Astrocyte (in vitro differentiated cells and primary cell): Measurements from ENCODE around the gene APLP2. TPM values are rescaled to one million over a fixed set of nuclear protein-coding genes. Genes with fewer than 3 reads are reported as not detected.

Experiments used
- DNase-seq: peaks from one replicate; pipeline ENCODE4 v3.0.0-alpha.2; 2010; ENCODE audit warnings: low read depth
- FAIRE-seq: peaks from 2 replicates; lab custom pipeline; 2011; peaks lifted over from hg19 to GRCh38; lab: Jason Lieb, UNC
- H2AFZ ChIP-seq: 2 replicates; pipeline ENCODE4 v1.6.0; 2012; ENCODE audit warnings: low read depth, low read length, inconsistent platforms
- H3K27ac ChIP-seq: 2 replicates; pipeline ENCODE4 v1.5.1; 2011; ENCODE audit warnings: low read depth, low read length, inconsistent platforms
- H3K27me3 ChIP-seq: 2 replicates; pipeline ENCODE4 v1.6.0; 2011; ENCODE audit warnings: low read length, inconsistent platforms; ENCODE audit not compliant: insufficient read depth
- H3K36me3 ChIP-seq: 2 replicates; pipeline ENCODE4 v1.5.1; 2011; ENCODE audit warnings: low read length, inconsistent platforms; ENCODE audit not compliant: insufficient read depth
- H3K4me1 ChIP-seq: 2 replicates; pipeline ENCODE4 v1.5.1; 2011; ENCODE audit warnings: low read length, inconsistent platforms; ENCODE audit not compliant: insufficient read depth
- H3K4me2 ChIP-seq: 2 replicates; pipeline ENCODE4 v1.6.0; 2012; ENCODE audit warnings: low read length, inconsistent platforms
- H3K4me3 ChIP-seq: 2 replicates; pipeline ENCODE4 v1.5.1; 2011; ENCODE audit warnings: low read depth, mild to moderate bottlenecking, low read length, inconsistent platforms; ENCODE audit not compliant: insufficient read depth
- H3K79me2 ChIP-seq: 2 replicates; pipeline ENCODE4 v1.6.0; 2012; ENCODE audit warnings: mild to moderate bottlenecking, low read length, inconsistent platforms; ENCODE audit not compliant: insufficient read depth
- H3K9ac ChIP-seq: 2 replicates; pipeline ENCODE4 v1.6.0; 2012; ENCODE audit warnings: mild to moderate bottlenecking, low read length, inconsistent platforms
- H3K9me3 ChIP-seq: 2 replicates; pipeline ENCODE4 v1.5.1; 2012; ENCODE audit warnings: low read depth, mild to moderate bottlenecking, low read length, inconsistent platforms; ENCODE audit not compliant: insufficient read depth
- H4K20me1 ChIP-seq: 2 replicates; pipeline ENCODE4 v1.6.0; 2012; ENCODE audit warnings: low read length, inconsistent platforms; ENCODE audit not compliant: insufficient read depth
- H3K27ac Mint-ChIP-seq: one replicate; pipeline ENCODE4 v1.8.0; 2021; ENCODE audit warnings: mild to moderate bottlenecking, mixed read lengths; ENCODE audit not compliant: unreplicated experiment
- H3K27me3 Mint-ChIP-seq: one replicate; pipeline ENCODE4 v1.8.0; 2021; ENCODE audit warnings: low read depth, mixed read lengths; ENCODE audit not compliant: unreplicated experiment
- H3K36me3 Mint-ChIP-seq: one replicate; pipeline ENCODE4 v1.8.0; 2021; ENCODE audit warnings: low read depth, mixed read lengths; ENCODE audit not compliant: unreplicated experiment
- H3K4me1 Mint-ChIP-seq: one replicate; pipeline ENCODE4 v1.8.0; 2021; ENCODE audit warnings: low read depth, mixed read lengths; ENCODE audit not compliant: unreplicated experiment
- H3K4me3 Mint-ChIP-seq: one replicate; pipeline ENCODE4 v1.8.0; 2021; ENCODE audit warnings: mild to moderate bottlenecking, moderate library complexity, mixed read lengths; ENCODE audit not compliant: unreplicated experiment
- H3K9me3 Mint-ChIP-seq: one replicate; pipeline ENCODE4 v1.8.0; 2021; ENCODE audit warnings: mild to moderate bottlenecking, mixed read lengths; ENCODE audit not compliant: unreplicated experiment
- EZH2 ChIP-seq: IDR thresholded peaks from 2 replicates; pipeline ENCODE4 v1.6.1; 2012; ENCODE audit warnings: mild to moderate bottlenecking, low read length, inconsistent platforms; ENCODE audit not compliant: insufficient read depth
- total RNA-seq: library from RNA; stranded (reverse); gene quantifications from 2 replicates; pipeline ENCODE4 v1.2.1, GENCODE V29; 2021
- TF ChIP-seq, protein P1 (sequence below): IDR thresholded peaks from 2 replicates; pipeline ENCODE4 v1.5.1; 2011; ENCODE audit warnings: low read depth, mild to moderate bottlenecking, inconsistent platforms, low read length, moderate library complexity; ENCODE audit not compliant: insufficient read depth

APLP2 gene
- total RNA-seq, 1 donor from 2014 or later, result 849 TPM

DNA sequence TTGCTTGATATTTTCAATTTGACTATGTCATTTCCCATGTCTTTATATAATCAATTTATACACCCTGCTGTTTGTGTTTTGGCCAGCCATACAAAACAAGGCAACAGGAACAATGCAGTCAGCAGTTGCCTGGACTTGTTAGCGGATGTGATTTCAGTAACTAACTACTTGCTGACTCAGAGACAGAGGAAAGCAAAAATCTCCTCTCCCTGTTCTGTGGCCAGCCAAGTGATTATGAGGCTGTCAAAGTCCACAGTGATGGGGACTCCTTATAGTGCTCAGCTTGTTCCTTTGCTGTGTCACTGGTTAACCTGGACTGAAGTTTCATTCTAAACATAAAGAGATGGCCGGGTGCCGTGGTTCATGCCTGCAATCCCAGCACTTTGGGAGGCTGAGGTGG, 32.6 kb upstream of the APLP2 start:
- H3K4me3 Mint-ChIP-seq, result no peak overlapping the region
- peak overlapping the region; percentile 32 for H2AFZ ChIP-seq
- H3K9me3 ChIP-seq, result no peaks in the 10 kb centered on the region
- no peaks in the 10 kb centered on the region for H3K27me3 ChIP-seq
- no peak overlapping the region for H3K27ac ChIP-seq
- peaks cover 17% of the 10 kb centered on the region for H3K4me1 Mint-ChIP-seq
- H4K20me1 ChIP-seq, result no peaks in the 10 kb centered on the region
- no peak overlapping the region for H3K9ac ChIP-seq
- no peaks in the 10 kb centered on the region for H3K27me3 Mint-ChIP-seq
- no peaks in the 10 kb centered on the region for H3K36me3 Mint-ChIP-seq
- H3K9me3 Mint-ChIP-seq, result no peaks in the 10 kb centered on the region
- H3K27ac Mint-ChIP-seq, result peak overlapping the region; percentile 72
- DNase-seq (peak; percentile 86), FAIRE-seq (peak; percentile 96)
- H3K79me2 ChIP-seq, result no peaks in the 10 kb centered on the region
- H3K4me1 ChIP-seq, result peaks cover 15% of the 10 kb centered on the region
- no peaks in the 10 kb centered on the region for H3K36me3 ChIP-seq
- H3K4me2 ChIP-seq, result peak overlapping the region; percentile 46
- H3K4me3 ChIP-seq, result no peak overlapping the region
- no peak for TF ChIP-seq EZH2
- TF ChIP-seq, protein P1, sequence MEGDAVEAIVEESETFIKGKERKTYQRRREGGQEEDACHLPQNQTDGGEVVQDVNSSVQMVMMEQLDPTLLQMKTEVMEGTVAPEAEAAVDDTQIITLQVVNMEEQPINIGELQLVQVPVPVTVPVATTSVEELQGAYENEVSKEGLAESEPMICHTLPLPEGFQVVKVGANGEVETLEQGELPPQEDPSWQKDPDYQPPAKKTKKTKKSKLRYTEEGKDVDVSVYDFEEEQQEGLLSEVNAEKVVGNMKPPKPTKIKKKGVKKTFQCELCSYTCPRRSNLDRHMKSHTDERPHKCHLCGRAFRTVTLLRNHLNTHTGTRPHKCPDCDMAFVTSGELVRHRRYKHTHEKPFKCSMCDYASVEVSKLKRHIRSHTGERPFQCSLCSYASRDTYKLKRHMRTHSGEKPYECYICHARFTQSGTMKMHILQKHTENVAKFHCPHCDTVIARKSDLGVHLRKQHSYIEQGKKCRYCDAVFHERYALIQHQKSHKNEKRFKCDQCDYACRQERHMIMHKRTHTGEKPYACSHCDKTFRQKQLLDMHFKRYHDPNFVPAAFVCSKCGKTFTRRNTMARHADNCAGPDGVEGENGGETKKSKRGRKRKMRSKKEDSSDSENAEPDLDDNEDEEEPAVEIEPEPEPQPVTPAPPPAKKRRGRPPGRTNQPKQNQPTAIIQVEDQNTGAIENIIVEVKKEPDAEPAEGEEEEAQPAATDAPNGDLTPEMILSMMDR, result no peak

DNA sequence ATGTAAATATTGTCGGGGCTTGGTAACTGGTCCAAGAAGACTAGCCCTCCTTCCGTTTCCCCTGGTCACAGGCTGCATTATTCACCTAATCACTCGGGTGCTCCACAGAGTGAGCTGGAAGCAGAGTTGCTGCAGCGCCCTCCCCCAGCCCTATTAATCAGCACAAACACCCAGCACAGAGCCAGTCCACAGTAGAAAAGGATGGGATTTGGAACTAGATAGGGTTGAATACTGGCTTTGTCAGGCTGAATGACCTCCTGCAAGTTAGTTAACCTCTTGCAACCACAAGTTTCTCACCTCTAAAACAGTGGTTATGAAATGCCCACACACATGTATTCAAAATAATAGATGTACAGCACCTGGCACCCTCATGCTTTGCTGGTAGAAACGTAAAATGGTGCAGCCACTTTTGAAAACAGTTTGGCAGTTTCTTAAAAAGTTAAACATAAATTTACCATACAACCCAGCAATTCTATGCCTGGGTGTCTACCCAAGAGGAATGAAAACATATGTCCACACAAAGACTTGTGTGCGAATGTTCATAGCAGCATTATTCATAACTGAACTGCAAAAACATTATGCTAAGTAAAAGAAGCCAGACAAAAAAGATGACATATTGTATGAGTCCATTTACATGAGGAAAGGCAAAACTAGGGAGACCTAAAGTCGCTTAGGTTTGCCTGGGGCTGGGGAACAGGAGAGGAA, 31.7 kb upstream of the APLP2 start:
- Histone ChIP-seq H3K4me3 (no peak overlapping the region), H3K9me3 (no peaks in the 10 kb centered on the region), H3K36me3 (no peaks in the 10 kb centered on the region), H3K4me1 (peaks cover 19% of the 10 kb centered on the region), H2AFZ (no peak overlapping the region), H3K27ac (no peak overlapping the region), H3K79me2 (no peaks in the 10 kb centered on the region), H4K20me1 (no peaks in the 10 kb centered on the region), H3K9ac (no peak overlapping the region), H3K27me3 (no peaks in the 10 kb centered on the region), H3K4me2 (peak overlapping the region; percentile 52)
- Mint-ChIP-seq H3K27ac (peak overlapping the region; percentile 69), H3K4me1 (peaks cover 16% of the 10 kb centered on the region), H3K4me3 (no peak overlapping the region), H3K36me3 (no peaks in the 10 kb centered on the region), H3K27me3 (no peaks in the 10 kb centered on the region), H3K9me3 (no peaks in the 10 kb centered on the region)
- DNase-seq, result peak; percentile 75
- FAIRE-seq, result peak; percentile 43
- TF ChIP-seq EZH2, result no peak
- TF ChIP-seq, protein P1, result no peak

DNA sequence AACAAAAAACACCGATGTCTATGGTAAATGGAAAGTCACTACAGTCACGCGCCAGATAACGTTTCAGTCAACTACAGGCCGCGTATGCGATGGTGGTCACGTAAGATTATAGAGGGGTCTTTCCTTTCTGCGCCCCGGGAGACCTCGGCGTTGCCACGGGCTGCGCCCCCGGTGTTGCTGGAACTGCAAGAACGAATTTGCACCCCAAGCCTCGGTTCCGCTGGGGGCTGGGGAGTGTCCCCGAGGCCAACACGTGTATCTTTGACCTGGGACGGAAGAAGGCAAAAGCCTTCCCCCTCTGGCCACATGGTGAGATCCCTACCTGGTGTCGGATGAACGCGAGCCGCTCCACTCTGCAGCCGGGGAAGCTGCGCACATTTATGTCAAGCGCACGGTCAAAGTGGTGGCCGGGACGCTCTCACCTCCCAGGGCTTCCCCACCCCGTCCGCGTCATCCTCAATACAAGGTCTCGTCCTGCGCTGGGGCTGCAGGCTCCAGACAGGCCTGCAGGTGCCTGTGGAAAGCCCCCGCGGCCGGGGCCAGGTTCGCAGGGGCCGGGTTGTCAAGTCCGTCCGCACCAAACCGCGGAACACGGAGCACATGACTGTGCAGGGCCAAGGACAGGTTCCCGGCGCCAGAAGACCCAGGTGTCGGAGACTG, 29.3 kb upstream of the APLP2 start:
- Histone ChIP-seq H3K9ac (no peak overlapping the region), H3K79me2 (no peaks in the 10 kb centered on the region), H3K4me3 (no peak overlapping the region), H3K27me3 (no peaks in the 10 kb centered on the region), H3K4me2 (no peak overlapping the region), H2AFZ (no peak overlapping the region), H3K4me1 (peaks cover 19% of the 10 kb centered on the region), H4K20me1 (no peaks in the 10 kb centered on the region), H3K9me3 (no peaks in the 10 kb centered on the region), H3K36me3 (no peaks in the 10 kb centered on the region), H3K27ac (no peak overlapping the region)
- no peaks in the 10 kb centered on the region for H3K36me3 Mint-ChIP-seq
- no peaks in the 10 kb centered on the region for H3K9me3 Mint-ChIP-seq
- no peak for DNase-seq
- no peak for FAIRE-seq
- no peaks in the 10 kb centered on the region for H3K27me3 Mint-ChIP-seq
- TF ChIP-seq, protein P1, result no peak
- TF ChIP-seq EZH2, result no peak
- H3K4me1 Mint-ChIP-seq, result peaks cover 16% of the 10 kb centered on the region
- H3K4me3 Mint-ChIP-seq, result no peak overlapping the region
- H3K27ac Mint-ChIP-seq, result no peak overlapping the region
